GM21723 (cell line): ENCODE data around the gene VSX1.

Experiments
- ATAC-seq: cut with Tn5 transposase; IDR thresholded peaks from one replicate; pipeline ENCODE4 v1.9.1; 2021; ENCODE audit warnings: mild to moderate bottlenecking, moderate library complexity; ENCODE audit not compliant: unreplicated experiment

Gene VSX1

GRCh38 chr20:25088267-25088666 is 6.3 kb upstream of the VSX1 start:
- ATAC-seq, result no peak

- ATAC-seq, result no peak
Measured at GRCh38 chr20:25087186-25087929, 5.4 kb upstream of the VSX1 start.

- no peak for ATAC-seq
Measured at GRCh38 chr20:25085756-25086495, 4.0 kb upstream of the VSX1 start.

GRCh38 chr20:25084626-25085187 is 2.8 kb upstream of the VSX1 start:
- no peak for ATAC-seq

- no peak for ATAC-seq
Measured at GRCh38 chr20:25083773-25084625, 2.1 kb upstream of the VSX1 start.

GRCh38 chr20:25083141-25083772 is 1.3 kb upstream of the VSX1 start:
- no peak for ATAC-seq

- ATAC-seq, result no peak
Measured at GRCh38 chr20:25082498-25082873, 545 bp upstream of the VSX1 start.

- ATAC-seq, result no peak
Measured at GRCh38 chr20:25081065-25081729, 744 bp downstream of the VSX1 start.

- no peak for ATAC-seq
Measured at GRCh38 chr20:25079171-25079570, 2.8 kb downstream of the VSX1 start.

- no peak for ATAC-seq
Measured at GRCh38 chr20:25078662-25079061, 3.3 kb downstream of the VSX1 start.

- no peak for ATAC-seq
Measured at GRCh38 chr20:25077610-25078169, 4.3 kb downstream of the VSX1 start.

GRCh38 chr20:25076731-25077609 is 5.0 kb downstream of the VSX1 start:
- no peak for ATAC-seq

- ATAC-seq, result no peak
Measured at GRCh38 chr20:25076201-25076600, 5.7 kb downstream of the VSX1 start.

- ATAC-seq, result no peak
Measured at GRCh38 chr20:25073544-25073943, 8.4 kb downstream of the VSX1 start.

- ATAC-seq, result no peak
Measured at GRCh38 chr20:25072226-25072811, 9.6 kb downstream of the VSX1 start.

GRCh38 chr20:25071734-25072133 is 10.2 kb downstream of the VSX1 start:
- no peak for ATAC-seq

GRCh38 chr20:25070821-25071473 is 11.0 kb downstream of the VSX1 start:
- no peak for ATAC-seq
